Activated CD8-positive, alpha-beta memory T cell treated with anti-CD3 and anti-CD28 coated beads, Interleukin-2, amount 50 U/mL, for 1 hour (primary cell): ENCODE measurements around the gene ACTL6B.
A peak's percentile ranks its signal among the peaks of the same experiment; 100 is the strongest.

Experiments
- DNase-seq: peaks from one replicate; pipeline ENCODE4 v3.0.0-alpha.2; 2020; ENCODE audit errors: extremely low read depth

The ACTL6B gene

DNA sequence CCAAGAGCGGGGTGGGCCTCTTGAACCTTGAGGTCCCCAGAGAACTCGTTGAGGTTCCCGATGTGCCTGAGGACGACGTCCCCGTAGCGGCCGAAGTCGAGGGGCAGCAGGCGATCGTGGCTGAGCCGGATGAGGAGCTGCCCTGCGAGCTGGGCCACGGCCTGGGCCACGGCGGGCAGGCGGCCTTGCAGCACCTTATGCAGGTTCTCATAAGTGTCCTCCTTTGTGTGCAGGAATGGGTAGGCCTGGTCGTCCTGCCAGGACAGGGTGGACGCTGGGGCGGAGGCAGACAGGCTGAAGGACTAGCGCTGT lies 29.1 kb downstream of the ACTL6B start:
- DNase-seq = no peak

DNA sequence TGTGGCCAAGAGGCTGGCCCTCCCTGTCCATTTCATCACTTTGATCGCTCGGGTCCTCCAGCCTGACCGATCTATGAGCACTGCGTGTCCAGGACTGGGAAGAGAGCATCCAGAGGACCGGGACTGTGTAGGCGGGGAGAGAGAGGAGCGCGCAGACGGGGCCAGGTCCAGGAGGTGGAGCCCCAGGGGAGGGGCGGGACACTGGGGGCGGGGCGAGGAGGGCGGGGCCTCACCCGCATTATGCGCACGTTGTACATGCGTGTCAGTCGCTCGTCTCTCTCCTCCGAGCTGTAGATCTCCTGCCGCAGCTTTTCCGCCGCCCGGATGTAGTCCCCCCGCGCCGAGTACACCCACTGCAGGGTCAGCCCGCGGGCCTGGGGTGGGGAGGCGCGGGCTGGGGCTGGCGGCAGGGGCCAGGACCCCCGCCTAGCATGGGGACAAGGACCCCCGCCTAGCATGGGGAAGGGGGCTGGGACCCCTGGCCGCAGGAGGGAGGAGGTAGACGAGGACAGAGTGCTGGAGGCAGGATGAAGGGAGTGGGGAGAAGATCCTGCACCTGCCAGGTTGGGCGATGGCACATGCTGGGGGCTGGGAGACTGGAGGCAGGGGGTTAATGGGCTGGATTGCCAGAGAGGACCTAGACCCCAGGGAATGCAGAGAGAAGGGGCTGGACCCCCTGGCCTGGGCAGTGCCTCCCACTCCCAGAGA lies 29.6 kb downstream of the ACTL6B start:
- peak; percentile 48 for DNase-seq

DNA sequence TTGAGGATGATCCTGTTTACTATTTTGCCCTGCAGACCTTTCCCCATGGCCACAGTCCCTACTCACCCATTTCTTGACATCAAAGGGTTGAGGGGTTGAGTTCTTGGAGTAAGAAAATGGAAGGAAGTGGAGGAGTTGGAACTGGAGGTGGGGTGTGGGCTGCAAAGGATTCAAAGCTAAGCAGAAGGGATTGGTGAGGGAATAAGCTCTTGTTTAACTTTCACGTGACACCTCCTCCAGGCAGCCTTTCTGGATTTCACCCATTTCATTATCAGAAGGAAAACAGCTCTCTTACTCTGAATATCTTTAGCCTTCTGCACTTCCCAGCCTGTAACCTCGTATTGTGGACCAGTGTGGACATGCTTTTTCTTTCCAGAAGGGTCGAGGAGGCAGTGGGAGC lies 30.2 kb downstream of the ACTL6B start:
- DNase-seq = no peak

DNA sequence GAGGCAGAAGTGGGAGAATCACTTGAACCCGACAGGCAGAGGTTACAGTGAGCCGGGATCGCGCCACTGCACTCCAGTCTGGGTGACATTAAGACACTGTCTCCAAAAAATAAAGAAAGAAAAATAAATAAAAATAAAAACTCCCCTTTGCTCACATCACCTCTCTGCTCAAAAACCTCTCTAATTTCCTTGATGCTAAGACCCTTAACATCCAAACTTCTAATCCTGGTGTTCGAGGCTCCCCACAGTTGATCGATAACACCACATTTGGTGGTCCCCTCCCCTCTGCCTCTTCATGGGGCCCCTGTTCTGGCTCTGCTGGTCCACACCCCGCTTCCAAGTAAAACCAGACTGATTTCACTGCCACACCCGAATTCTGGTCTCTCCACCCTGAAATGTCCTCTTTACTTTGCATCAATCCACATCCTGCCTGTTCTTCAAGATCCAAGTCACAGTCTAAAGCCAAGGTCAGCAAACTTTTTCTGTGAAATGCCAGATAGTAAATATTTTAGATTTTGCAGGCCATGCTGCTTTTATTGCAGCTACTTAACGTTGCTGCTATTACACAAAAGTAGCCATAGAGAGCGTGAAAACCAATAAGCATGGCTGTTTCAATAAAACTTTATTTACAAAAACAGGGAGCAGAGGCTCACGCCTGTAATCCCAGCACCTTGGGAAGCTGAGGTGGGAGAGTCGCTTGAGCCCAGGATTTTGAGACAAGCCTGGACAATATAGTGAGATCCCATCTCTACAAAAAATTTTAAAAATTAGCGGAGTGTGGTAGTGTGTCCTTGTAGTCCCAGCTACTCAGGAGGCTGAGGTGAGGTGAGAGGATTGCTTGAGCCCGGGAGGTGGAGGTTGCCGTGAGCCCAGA lies 32.1 kb downstream of the ACTL6B start:
- DNase-seq = no peak

DNA sequence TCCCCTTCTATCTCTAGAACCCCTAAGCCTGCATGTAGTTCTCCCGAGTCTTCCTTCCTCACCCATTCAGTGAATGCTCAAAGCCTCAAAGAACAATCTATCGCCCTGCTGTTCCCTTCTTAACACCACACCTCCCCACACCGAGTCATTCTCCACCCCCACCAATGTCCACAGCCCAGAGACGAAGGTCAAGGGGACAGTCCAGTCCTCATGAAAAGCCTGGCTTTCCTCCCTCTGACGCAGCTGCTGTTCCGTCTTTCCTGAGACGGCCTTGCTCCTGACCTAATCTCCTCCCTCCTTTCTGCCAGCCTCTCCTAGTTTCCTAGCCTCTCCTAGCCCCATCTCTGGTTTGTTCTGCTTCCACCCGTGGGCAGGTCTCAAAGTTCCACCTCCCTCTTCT lies 34.7 kb downstream of the ACTL6B start:
- no peak for DNase-seq

DNA sequence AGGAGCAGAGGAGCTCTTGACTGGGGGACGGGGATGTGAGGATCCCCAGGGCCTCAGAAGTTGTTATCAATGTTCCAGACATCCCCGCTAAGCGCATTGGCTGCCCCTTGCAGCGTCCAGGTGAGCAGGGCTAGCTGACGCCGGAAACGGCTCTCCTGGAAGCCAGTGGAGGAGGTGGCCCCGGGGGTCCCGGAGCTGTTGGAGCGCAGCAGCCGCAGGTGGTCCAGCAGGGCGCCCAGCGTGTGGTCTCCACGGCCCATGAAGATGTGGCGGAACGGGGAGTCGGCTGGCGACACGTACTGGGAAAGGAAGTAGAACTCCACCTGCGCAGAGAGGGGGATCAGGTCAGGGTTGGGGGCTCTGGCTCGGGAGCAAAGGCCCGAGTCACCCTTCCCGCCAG lies 35.4 kb downstream of the ACTL6B start:
- DNase-seq = no peak

DNA sequence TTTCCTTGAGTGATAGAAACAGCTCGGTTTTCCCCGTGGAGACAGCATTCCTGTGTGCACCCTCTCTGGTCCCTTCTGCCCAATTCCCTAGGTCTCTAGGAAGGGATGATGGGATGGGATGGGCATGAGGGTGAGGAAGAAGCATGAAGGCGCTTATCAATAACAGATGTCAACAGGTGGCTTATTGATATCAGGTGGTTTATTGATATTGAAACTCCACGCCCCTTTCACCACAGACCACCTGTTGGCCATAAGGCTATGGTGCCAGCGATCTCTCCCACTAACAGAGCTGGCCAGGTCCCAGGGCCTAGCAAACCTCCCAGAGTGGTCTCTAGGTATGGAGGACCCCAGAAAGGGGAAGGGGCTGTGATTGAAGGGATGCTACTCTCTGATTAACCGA lies 36.0 kb downstream of the ACTL6B start:
- no peak for DNase-seq

DNA sequence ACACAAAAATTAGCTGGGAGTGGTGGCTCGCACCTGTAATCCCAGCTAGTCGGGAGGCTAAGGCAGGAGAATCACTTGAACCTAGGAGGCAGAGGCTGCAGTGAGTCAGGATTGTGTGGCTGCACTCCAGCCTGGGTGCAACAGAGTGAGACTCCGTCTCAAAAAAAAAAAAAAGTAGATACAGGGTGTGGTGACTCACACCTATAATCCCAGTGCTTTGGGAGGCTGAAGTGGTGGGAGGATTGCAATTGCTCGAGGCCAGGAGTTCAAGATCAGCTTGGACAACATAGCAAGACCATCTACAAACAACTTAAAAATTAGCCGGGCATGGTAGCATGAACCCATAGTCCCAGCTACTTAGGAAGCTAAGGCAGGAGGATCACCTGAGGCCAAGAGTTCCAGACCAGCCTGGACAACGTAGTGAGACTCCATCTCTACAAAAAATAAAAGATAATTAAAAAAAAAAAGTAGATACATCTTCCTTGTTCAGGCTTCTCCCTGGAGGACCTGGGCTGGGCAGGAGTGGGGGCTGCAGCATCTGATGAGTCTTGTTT lies 41.9 kb downstream of the ACTL6B start:
- no peak for DNase-seq

DNA sequence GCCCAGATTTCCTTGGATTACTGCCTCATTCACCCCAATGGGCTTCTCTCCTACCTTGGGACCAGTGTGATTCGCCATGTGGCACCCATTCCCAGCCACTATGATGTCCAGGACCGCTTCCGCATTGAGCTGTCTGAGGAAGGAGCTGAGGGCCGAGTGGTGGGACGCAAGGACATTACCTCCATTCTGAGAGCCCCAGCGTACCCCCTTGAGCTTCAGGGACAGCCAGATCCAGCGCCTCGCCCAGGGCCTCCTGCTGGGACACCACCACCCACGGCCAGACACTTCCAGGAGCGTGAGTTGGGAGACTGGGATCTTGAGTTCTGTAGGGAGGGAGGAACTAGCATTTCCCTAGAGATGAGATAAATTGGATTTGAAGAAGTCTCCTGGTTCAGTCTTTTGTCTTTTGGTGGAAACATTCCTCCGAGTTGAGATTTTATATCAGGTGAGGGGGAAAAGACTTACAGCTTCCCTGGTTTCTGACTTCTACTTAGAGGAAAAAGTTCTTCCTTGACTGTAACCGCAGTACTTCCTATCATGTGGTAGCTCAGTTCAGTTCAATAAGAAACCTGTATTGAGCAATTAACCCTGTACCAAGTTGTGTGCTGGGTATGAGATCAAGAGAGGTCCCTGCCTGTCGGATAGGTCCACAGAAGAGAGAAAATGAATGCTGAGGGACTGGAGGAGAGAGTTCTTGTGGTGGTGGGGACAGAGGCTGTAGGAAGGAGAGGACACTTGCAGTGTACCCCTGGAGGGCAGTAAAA lies 42.7 kb downstream of the ACTL6B start:
- no peak for DNase-seq

DNA sequence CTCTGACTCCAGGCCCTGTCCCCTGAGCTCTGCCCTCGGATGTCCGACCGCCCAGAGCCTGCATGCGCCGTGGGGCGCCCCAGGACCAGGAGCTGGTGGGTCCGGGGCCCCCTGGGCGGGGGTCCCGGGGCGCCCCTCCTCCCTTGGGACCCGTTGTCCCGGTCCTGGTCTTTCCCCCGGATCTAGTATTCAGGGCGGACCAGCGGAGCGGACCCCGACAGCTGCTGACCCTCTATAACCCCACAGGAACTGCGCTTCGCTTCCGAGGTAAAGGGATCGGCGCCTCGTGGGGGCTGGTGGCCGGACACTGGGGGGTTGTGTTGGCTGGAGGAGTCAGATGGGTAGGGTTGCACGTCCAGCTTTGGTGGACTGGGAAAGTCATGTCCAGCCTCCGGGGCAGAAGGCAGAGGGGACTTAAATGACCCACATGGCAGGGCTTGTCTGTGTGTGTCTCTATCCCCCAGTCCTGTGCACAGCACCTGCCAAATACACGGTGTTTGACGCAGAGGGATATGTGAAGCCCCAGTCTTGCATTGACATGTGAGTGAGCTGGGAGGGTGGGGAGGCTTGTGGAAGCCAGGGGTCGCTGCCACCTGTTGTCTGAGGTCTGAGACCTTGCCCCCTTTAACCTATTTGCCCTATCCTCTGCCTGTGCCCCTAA lies 43.4 kb downstream of the ACTL6B start:
- DNase-seq = no peak

DNA sequence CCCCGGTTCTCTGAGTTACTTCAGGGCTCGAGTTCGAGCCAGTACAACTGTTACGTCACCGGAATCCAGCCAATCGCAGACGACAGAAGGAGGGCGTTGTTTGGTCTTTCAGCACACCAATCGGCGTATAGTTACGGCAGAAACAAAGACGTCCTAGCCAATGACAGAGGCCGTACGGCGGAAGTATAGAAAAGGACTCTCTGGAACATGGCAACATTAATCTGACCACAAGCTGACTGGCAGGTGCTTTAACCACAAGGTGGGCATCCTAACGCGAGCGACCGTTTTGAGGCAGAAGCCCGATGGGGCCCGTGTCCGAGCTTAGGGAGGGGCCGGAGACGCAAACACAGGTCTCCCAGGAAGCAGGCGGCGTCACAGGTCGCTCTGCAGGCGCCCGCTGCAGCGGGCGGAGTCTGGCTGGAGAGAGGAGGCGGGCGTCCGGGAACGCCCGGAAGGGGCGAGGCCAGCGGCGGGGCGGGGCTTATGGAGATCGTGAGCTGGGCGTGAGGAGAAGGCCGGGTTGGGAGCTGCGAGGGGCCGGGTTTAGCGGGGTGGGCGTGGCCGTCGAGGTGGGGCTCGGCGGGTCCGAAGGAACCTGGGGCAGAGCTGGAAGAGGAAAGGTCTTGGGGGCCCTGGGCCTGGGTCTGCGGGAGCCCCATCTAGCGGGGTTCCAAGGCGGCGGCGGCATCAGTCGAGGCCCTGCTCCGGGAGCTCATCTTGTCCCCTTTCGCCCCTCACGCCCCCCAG lies 44.1 kb downstream of the ACTL6B start, which contains the start of gene MOSPD3:
Gene MOSPD3 (plus strand): TSS at position 558 of the 747 bp plus-strand sequence. CDS start 252 bp downstream, outside the sequence.
- peak; percentile 92 for DNase-seq

DNA sequence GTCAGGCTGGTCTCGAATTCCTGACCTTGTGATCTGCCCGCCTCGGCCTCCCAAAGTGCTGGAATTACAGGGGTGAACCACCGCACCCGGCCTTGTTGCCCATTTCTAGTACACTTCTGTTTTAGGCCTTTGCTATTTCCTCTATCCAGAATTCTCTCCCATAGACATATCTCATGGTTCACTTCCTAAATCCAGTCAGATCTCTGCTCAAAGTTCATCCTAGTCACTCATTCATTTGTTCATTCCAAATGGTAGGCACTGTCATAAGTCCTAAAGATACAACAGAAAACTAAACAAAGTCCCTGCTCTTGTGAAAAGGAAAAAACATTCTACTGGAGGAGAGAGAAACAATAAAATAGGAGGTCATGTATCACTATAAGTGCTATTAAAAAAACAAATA lies 46.3 kb downstream of the ACTL6B start:
- DNase-seq = no peak

DNA sequence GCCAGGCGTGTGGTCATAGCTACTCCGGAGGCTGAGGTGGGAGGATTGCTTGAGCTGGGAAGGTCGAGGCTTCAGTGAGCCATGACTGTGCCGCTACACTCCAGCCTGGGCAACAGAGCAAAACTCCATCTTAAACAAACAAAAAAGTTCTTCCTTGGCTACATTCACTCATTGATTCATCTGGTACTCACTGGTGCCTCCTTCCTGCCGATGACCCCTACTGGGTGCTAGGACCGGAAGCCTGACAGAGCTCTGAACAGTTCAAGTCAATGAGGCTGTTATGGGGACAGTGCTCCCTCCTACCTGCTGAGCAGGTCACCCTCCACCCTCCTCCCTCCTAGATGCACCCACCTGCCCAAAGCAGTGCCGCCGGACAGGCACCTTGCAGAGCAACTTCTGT lies 49.1 kb downstream of the ACTL6B start:
- DNase-seq = no peak

DNA sequence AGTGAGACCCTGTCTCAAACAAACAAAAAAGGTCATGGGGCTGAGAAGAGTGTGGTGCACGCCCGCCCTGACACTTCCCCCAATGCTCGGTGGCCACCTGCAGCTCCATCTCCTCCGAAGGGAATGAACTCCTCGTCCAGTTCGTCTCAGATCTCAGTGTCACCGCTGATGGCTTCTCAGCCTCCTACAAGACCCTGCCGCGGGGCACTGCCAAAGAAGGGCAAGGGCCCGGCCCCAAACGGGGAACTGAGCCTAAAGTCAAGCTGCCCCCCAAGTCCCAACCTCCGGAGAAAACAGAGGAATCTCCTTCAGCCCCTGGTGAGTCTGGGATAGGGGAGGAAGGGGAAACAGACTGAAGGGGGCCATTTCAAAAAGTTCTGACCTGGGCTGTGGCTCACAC lies 49.9 kb downstream of the ACTL6B start:
- no peak for DNase-seq

DNA sequence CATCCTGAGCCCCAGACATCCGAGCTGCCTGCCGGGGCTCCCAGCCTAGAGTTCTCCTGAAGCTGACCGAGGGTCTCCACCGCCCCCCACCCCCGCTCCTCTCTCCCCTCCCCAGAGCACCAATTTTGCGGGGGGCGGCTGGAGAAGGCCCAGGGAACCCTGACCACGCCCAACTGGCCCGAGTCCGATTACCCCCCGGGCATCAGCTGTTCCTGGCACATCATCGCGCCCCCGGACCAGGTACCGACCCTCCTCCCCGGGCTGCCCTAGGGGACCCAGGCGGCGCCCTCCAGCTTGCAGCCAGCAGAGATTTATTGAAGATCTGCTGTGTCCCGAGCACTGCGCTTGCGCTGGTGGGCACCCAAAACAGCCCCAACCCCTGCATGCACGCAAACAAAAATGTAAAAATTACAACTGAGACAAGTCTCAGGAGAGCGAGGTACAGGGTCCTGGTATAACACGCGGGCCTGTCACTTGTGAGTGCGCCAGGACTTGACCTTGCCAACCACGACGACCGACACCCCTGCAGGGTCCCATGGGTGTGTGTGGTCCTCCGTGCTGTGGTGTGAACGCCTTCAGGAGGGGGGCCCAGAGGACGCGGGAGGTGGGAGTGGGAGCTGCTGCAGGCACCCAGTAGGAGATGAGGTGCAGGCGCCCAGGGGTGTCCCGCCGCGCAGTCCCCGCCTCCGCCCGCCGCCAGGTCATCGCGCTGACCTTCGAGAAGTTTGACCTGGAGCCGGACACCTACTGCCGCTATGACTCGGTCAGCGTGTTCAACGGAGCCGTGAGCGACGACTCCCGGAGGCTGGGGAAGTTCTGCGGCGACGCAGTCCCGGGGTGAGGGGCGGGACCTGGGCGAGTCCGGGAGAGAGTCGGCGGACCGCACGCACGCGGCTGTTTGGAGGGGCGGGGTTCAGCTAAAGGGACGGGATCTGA lies 51.0 kb downstream of the ACTL6B start:
- DNase-seq = no peak

DNA sequence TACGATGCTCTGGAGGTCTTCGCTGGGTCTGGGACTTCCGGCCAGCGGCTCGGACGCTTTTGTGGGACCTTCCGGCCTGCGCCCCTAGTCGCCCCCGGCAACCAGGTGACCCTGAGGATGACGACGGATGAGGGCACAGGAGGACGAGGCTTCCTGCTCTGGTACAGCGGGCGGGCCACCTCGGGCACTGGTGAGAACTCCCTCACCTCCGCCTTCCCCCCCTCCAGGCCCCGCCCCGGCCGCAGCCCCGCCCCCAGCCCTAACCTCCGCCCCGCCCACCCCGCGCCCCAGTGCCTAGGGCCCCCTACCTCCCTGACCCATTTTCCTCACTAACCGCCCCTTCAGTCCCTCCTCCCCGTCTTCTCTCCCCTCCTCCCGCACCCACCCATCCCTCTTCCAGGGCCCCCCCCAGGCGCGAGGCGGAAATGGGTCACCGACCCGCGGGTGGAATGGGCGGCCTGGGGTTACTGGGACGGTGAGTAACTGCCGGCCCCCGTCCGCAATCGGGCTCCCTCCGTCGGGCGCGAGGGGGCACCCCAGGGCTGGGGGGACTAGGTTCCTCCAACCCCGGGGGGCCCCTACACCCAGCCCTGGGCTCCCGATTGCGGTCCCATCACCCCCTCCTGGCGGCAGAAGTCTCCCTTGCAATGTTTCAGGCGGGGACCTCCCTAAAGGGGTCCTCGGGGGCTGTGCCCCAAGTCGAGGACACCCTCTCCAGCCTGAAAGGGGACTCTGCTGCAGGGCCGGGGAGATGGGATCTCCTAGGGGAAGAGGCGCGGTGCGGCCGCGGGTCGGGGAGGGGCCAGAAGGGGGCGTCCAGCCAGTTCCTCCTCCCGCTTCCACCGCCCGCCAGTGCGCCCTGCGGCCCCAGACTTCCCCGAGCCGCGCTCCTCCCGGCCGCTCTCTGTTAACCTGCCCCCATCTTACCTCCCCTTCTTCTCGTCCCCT lies 51.9 kb downstream of the ACTL6B start:
- no peak for DNase-seq

DNA sequence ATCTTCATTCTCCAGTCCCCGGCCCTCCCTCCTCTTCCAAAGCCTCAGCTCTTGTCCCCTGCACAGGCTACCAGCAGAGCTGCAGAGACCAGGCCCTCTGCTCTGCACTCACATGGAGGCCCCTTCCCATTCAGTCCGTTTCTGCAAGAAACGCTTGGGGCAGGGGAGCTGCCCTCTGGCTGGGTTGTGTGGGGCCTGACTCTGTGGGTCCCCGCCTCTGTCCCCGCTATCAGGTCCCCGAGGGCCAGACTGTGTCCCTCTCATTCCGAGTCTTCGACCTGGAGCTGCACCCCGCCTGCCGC lies 52.6 kb downstream of the ACTL6B start:
- no peak for DNase-seq

DNA sequence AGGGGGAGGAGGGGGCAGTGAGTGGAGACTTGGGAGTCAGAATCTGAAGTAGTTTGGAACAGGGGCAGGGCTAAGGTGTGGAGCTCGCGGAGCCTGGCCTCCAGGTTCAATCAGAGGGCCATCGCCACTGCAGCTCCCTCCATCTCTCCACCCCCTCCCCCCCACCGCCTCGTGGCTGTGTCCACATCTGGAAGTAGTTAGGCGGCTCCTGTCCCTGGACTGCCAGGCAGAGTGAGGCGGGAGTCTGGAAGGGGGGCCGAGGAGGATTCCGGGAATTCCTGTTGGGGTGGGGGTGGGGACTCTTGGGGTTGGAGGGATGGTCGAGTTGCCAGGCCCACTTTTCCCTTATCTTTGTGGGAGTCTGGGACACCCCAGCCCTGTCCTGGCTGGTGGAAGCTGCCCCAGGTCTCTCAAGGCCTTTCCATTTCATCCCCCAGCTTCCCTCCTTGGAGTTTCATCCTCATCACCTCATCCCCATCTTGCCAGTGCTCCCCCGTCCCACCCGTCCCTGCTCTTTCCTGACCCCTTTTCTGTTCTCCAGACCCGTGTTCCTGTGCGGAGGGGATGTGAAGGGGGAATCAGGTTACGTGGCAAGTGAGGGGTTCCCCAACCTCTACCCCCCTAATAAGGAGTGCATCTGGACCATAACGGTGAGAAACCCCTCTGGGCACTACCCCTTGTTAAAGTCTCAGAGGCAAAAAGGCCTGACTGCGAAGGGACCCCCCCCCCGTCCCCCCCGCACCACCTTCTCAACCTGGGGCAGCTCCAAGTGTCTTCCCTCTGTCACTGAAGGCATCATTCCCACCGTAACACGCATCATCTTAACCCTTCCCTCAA lies 53.1 kb downstream of the ACTL6B start:
- no peak for DNase-seq
